Retinal pigment epithelial cell (primary cell): ENCODE data around the gene C6orf15.

Experiments used
- DNase-seq: peaks from one replicate; pipeline ENCODE4 v3.0.0-alpha.2; 2010; ENCODE audit warnings: low read depth
- H3K4me3 ChIP-seq: 2 replicates; pipeline ENCODE4 v1.5.1; 2011; ENCODE audit warnings: mild to moderate bottlenecking, low read length, control low read depth, moderate library complexity
- TF ChIP-seq, protein P1 (sequence below): conservative IDR thresholded peaks from 2 replicates; pipeline ENCODE4 v1.5.1; 2011; ENCODE audit warnings: low read depth, low read length, control low read depth, inconsistent platforms

C6orf15 gene

DNA sequence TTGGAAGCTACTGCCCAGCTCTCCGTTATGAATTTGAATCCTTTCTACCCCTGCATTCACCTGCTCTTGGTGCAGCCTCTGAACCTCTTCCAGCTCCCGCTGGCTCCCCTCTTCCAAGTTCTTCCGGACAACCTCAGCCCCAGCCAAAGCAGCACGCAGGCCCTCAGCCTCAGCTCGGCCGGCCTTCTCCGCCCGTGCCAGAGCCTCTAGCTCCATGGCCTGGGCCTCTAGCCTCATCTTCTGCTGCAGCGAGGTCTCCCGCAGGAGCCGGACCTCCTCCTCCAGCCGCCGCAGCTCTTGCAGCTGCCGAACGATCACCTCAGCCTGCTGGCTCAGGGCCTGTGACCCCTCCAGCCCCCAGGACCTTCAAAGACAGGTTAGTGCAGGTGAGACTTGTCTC, 42.1 kb upstream of the C6orf15 start:
- no peak overlapping the region for H3K4me3 ChIP-seq

DNA sequence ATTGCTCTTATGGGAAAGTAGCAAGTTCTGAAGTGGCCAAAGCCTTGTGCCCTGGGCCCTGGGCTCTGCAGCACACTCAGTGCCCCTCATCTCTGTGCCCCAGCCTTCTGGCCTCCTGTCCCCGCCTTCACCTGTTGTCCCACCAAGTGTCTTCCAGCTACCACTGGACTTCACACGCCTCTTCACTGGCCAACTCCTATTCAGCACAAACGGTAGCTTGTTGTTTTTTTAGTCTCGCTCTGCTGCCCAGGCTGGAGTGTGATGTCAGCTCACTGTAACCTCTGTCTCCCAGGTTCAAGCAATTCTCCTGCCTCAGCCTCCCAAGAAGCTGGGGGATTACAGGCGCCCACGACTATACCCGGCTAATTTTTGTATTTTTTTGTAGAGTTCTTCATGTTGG, 40.4 kb upstream of the C6orf15 start:
- no peak overlapping the region for H3K4me3 ChIP-seq
- DNase-seq = no peak
- TF ChIP-seq, protein P1, sequence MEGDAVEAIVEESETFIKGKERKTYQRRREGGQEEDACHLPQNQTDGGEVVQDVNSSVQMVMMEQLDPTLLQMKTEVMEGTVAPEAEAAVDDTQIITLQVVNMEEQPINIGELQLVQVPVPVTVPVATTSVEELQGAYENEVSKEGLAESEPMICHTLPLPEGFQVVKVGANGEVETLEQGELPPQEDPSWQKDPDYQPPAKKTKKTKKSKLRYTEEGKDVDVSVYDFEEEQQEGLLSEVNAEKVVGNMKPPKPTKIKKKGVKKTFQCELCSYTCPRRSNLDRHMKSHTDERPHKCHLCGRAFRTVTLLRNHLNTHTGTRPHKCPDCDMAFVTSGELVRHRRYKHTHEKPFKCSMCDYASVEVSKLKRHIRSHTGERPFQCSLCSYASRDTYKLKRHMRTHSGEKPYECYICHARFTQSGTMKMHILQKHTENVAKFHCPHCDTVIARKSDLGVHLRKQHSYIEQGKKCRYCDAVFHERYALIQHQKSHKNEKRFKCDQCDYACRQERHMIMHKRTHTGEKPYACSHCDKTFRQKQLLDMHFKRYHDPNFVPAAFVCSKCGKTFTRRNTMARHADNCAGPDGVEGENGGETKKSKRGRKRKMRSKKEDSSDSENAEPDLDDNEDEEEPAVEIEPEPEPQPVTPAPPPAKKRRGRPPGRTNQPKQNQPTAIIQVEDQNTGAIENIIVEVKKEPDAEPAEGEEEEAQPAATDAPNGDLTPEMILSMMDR = no peak

More for the DNA sequence above, 42.1 kb upstream of the C6orf15 start:
- no peak for DNase-seq
- TF ChIP-seq, protein P1 = no peak

DNA sequence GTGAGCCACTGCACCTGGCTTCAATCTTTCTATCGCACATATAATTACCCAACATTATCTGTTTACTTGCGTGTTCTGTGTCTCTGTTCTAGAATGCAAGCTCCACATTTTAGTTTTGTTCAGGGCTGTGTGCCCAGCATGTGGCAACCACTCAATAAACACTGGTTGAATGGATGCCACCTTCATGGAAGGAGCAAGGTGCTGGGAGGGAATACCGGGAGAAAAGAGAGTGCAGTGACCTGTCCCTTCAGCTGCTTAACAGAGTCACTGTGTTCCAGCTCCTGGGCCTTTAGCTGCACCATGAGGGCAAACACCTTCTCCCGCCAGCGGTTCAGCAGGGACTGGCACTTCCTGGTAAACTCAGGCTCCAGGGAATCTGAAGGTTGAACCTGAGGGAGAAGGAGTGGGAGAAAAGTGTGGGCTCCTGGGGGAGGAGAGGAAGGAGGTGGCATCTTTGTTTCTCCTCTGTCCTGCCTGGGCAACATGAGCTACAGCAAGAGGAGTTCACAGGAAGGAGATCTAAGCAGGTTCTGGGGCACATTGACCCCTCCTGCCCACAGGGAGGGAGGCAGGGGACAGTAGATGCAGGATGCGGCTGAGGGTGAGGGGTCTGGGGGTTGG, 37.6 kb upstream of the C6orf15 start:
- H3K4me3 ChIP-seq = no peak overlapping the region
- TF ChIP-seq, protein P1 = no peak
- no peak for DNase-seq

DNA sequence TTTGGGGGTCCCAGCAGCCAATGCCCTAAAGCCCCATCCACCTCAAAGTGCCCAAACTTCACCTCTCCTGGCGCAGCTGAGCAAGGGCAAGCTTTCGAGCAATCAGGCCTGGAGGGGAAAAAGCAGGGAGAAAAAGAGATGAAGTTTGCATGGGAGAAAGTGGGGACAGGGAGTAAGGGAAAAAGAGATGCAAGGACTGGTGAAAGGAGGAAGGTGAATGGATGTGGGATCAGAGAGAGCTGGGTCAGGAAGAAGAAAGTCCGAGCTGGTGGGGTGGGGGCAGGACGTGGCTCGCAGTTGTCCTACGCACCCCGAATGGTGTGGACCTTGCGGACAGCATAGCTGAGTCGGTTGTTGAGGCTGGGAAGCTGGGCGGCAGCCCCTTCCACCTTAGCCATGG, 33.0 kb upstream of the C6orf15 start:
- H3K4me3 ChIP-seq = no peak overlapping the region
- TF ChIP-seq, protein P1 = no peak
- no peak for DNase-seq

DNA sequence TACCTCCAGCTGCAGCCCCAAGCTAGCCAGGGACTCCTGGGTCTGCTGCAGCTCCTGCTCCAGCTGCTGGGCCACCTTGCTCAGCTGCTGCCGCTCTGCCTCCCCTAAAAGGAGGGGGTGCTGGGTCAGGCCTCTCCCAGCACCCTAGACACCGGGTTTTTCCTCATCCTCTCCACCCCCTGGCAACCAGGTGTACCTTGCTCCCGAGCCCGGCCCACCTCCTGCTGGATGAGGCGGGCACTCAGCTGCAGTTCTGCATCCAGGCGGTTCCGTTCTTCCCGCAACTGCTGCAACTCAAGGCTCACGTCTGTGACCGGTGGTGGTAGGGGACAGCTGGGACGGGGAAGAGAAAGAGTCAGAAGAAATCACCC, 32.6 kb upstream of the C6orf15 start:
- TF ChIP-seq, protein P1 = no peak
- no peak for DNase-seq
- no peak overlapping the region for H3K4me3 ChIP-seq

DNA sequence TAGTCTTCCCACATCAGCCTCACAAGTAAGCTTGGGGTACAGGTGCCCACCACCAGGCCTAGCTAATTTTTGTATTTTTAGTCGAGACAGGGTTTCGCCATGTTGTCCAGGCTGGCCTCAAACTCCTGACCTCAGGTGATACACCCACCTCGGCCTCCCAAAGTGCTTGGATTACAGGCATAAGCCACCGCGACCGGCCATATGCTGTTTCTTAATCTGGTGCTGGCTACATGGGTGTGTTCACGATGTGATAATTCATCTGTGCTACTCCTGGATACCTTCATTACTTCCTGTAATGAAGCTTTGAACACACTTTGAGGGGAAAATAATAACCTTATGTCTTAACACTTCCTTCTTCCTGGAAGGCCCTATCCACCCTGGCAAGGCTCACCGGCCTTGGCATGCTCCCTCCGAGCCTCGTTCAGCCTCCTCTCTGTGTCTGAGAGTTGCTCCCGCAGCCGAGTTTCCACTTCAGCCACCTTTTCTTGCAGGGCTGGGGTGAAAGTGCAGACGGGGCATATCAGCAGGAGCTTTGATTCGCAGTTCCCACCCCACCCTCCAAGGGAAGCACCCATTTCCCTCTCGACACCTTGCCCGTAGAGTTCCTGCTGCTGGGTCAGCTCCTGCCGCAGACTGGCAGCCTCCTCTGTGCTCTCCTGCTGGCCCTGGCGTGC, 32.1 kb upstream of the C6orf15 start:
- TF ChIP-seq, protein P1 = no peak
- H3K4me3 ChIP-seq = no peak overlapping the region
- no peak for DNase-seq

DNA sequence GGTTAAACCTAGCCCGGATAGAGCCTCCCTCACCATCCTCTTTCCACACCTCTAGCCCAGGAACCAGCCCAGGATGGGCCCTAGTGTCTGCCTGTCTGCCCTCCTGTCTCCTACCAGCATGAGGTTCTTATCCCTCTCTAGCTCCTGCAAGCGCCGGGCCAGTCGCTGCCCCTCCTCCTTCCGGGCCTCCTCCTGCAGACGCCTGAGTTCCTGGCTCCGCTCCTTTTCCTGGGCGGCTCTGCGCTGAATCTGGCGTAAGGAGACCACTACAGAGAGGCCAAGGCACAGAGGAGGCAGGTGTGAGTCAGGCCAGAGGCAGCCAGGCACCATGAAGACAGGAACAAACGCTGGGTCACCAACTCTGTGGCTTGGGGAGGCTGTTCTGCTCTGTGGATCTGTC, 30.8 kb upstream of the C6orf15 start:
- DNase-seq = no peak
- TF ChIP-seq, protein P1 = no peak
- no peak overlapping the region for H3K4me3 ChIP-seq
